A673 (cell line): Measurements from ENCODE around the gene LATS2. TPM values are rescaled to one million over a fixed set of nuclear protein-coding genes. Genes with fewer than 3 reads are reported as not detected.
"Not testable (repeated sequence)": the region's sequence is repeated elsewhere in the genome, so short reads cannot be mapped to it uniquely, and the experiment has no call there.

Experiments
- BruUV-seq: library from RNA; stranded (reverse); fragments of 400-500 nt; replicated peaks from 2 replicates; lab custom pipeline; 2021; lab: Mats Ljungman, UMichigan
- CTCF ChIA-PET: fragments of 300-600 bp; sonication (Branson Sonifier 250); formaldehyde crosslinking; loops from one replicate; lab custom pipeline; 2022; ENCODE audit warnings: antibody characterized with exemption; lab: Charles Lee
- POLR2A ChIA-PET: fragments of 300-600 bp; sonication (Branson Sonifier 250); formaldehyde crosslinking; loops from one replicate; lab custom pipeline; 2022; ENCODE audit warnings: antibody characterized with exemption; ENCODE audit not compliant: low non-redundant PET; lab: Charles Lee
- DNase-seq: peaks from one replicate; pipeline ENCODE4 v3.0.0-alpha.2; 2015; ENCODE audit warnings: low spot score
- H3K27ac ChIP-seq: fragments of 200-600 bp; sonication (generic); 2 replicates; pipeline ENCODE4 v1.5.1; 2016; ENCODE audit warnings: mixed run types, low read depth, mild to moderate bottlenecking, mixed read lengths, antibody characterized with exemption, low read length; ENCODE audit not compliant: poor library complexity, severe bottlenecking
- H3K27me3 ChIP-seq: fragments of 200-600 bp; sonication (generic); replicated peaks from 2 replicates; pipeline ENCODE4 v1.6.1; 2017; ENCODE audit warnings: mixed run types, low read depth, mild to moderate bottlenecking, mixed read lengths, antibody characterized with exemption, low read length; ENCODE audit not compliant: insufficient read depth, poor library complexity
- H3K36me3 ChIP-seq: fragments of 200-600 bp; sonication (generic); 2 replicates; pipeline ENCODE4 v1.6.1; 2016; ENCODE audit warnings: mixed run types, mild to moderate bottlenecking, mixed read lengths, antibody characterized with exemption, low read length; ENCODE audit not compliant: insufficient read depth, poor library complexity, severe bottlenecking
- H3K4me1 ChIP-seq: fragments of 200-600 bp; sonication (generic); 2 replicates; pipeline ENCODE4 v1.6.1; 2017; ENCODE audit warnings: mixed run types, mild to moderate bottlenecking, mixed read lengths, antibody characterized with exemption, low read length; ENCODE audit not compliant: insufficient read depth, poor library complexity, severe bottlenecking
- H3K4me3 ChIP-seq: fragments of 200-600 bp; sonication (generic); 2 replicates; pipeline ENCODE4 v1.5.1; 2016; ENCODE audit warnings: low read depth, mixed run types, mild to moderate bottlenecking, mixed read lengths, low read length; ENCODE audit not compliant: poor library complexity, severe bottlenecking
- H3K9me3 ChIP-seq: fragments of 200-600 bp; sonication (generic); 2 replicates; pipeline ENCODE4 v1.6.1; 2016; ENCODE audit warnings: mixed run types, low read depth, mild to moderate bottlenecking, mixed read lengths, antibody characterized with exemption, low read length; ENCODE audit not compliant: poor library complexity, severe bottlenecking
- EZH2 ChIP-seq: fragments of 200-600 bp; sonication (generic); IDR thresholded peaks from 2 replicates; pipeline ENCODE4 v1.6.1; 2017; ENCODE audit warnings: borderline replicate concordance, low read depth, mild to moderate bottlenecking, mixed read lengths, antibody characterized with exemption, low read length; ENCODE audit not compliant: poor library complexity, severe bottlenecking
- intact Hi-C: fragments of 100-400 bp; cut with micrococcal nuclease; formaldehyde crosslinking; loops from one replicate; pipeline ENCODE4 v1.10.0; 2022; ENCODE audit not compliant: unreplicated experiment
- total RNA-seq: library from RNA; stranded (reverse); gene quantifications from 2 replicates; pipeline ENCODE4 v1.2.3, GENCODE V29; 2021
- TF ChIP-seq, protein P1 (sequence below): fragments of 300-800, 200-600 bp; sonication (generic); conservative IDR thresholded peaks from 2 replicates; pipeline ENCODE4 v1.5.1; 2017; ENCODE audit warnings: low read depth, mild to moderate bottlenecking, antibody characterized with exemption, low read length, moderate library complexity, mixed read lengths

LATS2 gene
- total RNA-seq, 1 experiment from 2014 or later = 13.1 TPM

DNA sequence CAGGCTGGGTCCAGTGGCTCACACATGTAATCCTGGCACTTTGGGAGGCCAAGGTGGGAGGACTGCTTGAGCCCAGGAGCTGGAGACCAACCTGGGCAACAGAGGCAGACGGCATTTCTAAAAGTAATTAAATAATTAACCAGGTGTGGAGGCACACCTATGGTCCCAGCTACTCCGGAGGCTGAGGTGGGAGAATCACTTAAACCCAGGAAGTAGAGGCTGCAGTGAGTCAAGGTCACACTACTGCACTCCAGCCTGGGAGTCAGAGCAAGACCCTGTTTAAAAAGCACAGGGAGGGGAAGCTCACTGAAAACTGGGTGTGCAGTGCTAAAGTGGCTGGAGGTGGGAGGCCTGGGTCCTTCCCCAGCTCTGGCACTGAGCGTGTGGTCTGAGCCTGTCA, 9.7 kb downstream of the LATS2 start:
- ChIA-PET POLR2A (no interaction called here), CTCF (no interaction called here)
- Histone ChIP-seq H3K9me3 (no peaks in the 10 kb centered on the region), H3K36me3 (no peaks in the 10 kb centered on the region), H3K4me3 (no peak overlapping the region), H3K27me3 (no peaks in the 10 kb centered on the region), H3K27ac (no peak overlapping the region), H3K4me1 (peaks cover 18% of the 10 kb centered on the region)
- intact Hi-C loops = no loop called here
- BruUV-seq = no TSS peak
- no peak for DNase-seq
- no peak for TF ChIP-seq EZH2
- TF ChIP-seq, protein P1, sequence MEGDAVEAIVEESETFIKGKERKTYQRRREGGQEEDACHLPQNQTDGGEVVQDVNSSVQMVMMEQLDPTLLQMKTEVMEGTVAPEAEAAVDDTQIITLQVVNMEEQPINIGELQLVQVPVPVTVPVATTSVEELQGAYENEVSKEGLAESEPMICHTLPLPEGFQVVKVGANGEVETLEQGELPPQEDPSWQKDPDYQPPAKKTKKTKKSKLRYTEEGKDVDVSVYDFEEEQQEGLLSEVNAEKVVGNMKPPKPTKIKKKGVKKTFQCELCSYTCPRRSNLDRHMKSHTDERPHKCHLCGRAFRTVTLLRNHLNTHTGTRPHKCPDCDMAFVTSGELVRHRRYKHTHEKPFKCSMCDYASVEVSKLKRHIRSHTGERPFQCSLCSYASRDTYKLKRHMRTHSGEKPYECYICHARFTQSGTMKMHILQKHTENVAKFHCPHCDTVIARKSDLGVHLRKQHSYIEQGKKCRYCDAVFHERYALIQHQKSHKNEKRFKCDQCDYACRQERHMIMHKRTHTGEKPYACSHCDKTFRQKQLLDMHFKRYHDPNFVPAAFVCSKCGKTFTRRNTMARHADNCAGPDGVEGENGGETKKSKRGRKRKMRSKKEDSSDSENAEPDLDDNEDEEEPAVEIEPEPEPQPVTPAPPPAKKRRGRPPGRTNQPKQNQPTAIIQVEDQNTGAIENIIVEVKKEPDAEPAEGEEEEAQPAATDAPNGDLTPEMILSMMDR = no peak

DNA sequence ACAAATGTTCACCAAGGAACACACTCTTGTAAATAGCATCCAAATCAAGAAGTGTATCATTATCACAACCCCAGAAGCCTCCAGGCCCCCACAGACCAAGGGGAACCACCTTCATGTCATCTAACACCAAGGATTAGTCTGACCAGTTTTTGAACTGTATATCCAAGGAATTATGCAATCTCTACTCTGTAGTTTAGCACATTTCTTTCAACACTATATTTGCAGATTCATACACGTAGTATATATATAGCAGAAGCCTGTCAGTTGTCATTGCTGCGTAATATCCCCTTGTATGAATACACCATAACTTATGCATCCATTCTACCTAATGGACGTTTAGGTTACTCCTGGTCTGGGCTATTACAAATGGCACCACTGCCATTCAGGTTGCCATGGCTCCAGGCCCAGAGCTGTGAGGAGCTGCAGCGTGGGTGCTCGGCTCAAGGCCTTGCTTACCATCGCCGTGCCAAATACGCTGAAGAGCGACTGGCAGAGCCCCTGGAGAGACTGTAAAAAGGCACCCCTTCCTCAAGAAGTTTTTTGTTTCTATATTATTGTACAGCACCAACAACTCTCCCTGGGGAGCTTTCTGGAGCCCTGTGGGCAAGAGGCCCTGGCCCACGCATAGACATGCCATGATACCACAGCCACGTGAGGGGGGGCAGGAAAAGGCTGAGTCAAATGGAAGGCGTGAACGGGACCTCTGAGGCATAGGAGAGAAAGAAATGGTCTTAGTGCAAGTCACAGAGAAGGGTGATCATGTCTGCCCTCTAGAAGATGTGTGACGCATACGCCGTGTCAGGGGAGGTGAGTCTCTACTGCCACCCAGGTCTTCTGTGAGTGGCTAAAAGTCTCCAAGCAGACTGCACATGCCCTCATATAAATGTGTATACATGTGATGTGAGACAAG, 10.8 kb downstream of the LATS2 start:
- Histone ChIP-seq H3K36me3 (no peaks in the 10 kb centered on the region), H3K27me3 (no peaks in the 10 kb centered on the region), H3K4me3 (no peak overlapping the region), H3K4me1 (peaks cover 19% of the 10 kb centered on the region), H3K9me3 (no peaks in the 10 kb centered on the region), H3K27ac (no peak overlapping the region)
- ChIA-PET POLR2A (no interaction called here), CTCF (no interaction called here)
- BruUV-seq = no TSS peak
- TF ChIP-seq EZH2 = no peak
- TF ChIP-seq, protein P1 = no peak
- no peak for DNase-seq
- intact Hi-C loops = no loop called here

DNA sequence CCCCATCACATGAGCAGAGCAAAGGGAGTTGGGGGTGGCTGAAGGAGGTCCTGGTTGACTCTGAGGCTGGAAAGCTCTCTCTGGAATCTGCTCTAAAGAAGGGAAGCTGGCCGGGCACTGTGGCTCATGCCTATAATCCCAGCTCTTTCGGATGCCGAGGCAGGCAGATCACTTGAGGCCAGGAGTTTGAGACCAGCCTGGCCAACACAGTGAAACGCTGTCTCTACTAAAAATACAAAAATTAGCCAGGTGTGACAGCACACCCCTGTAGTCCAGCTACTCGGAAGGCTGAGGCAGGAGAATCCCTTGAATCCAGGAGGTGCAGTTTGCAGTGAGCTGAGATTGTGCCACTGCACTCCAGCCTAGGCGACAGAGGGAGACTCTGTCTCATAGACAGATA, 11.7 kb downstream of the LATS2 start:
- DNase-seq, H3K27me3 ChIP-seq, H3K36me3 ChIP-seq, H3K9me3 ChIP-seq, H3K27ac ChIP-seq, CTCF ChIA-PET, BruUV-seq, POLR2A ChIA-PET, intact Hi-C loops, H3K4me3 ChIP-seq: not testable (repeated sequence)
- peaks cover 19% of the 10 kb centered on the region for H3K4me1 ChIP-seq
